Endodermal cell (in vitro differentiated cells): ENCODE results near the gene SCIN. TPM values are rescaled to one million over a fixed set of nuclear protein-coding genes. Genes with fewer than 3 reads are reported as not detected.

Experiments
- DNase-seq: peaks from one replicate; pipeline ENCODE4 v3.0.0-alpha.2; 2017
- H3K27ac ChIP-seq: 2 replicates; pipeline ENCODE4 v1.5.1; 2013; ENCODE audit warnings: mild to moderate bottlenecking, low read depth, low read length, moderate library complexity
- H3K27me3 ChIP-seq: 2 replicates; pipeline ENCODE4 v1.6.1; 2013; ENCODE audit warnings: mild to moderate bottlenecking, low read length, moderate library complexity; ENCODE audit not compliant: insufficient read depth, control insufficient read depth, poor library complexity, severe bottlenecking
- H3K36me3 ChIP-seq: 2 replicates; pipeline ENCODE4 v1.7.0; 2013; ENCODE audit warnings: mild to moderate bottlenecking, low read length, moderate library complexity; ENCODE audit not compliant: control insufficient read depth, insufficient read depth
- H3K4me1 ChIP-seq: one replicate; pipeline ENCODE4 v1.7.0; 2013; ENCODE audit warnings: low read length; ENCODE audit not compliant: control insufficient read depth, insufficient read depth
- H3K4me3 ChIP-seq: 2 replicates; pipeline ENCODE4 v1.5.1; 2013; ENCODE audit warnings: mild to moderate bottlenecking, low read length, moderate library complexity
- H3K9ac ChIP-seq: 2 replicates; pipeline ENCODE4 v1.6.1; 2013; ENCODE audit warnings: mild to moderate bottlenecking, low read length, moderate library complexity; ENCODE audit not compliant: poor library complexity, severe bottlenecking; ENCODE audit errors: extremely low read depth
- H3K9me3 ChIP-seq: 2 replicates; pipeline ENCODE4 v1.6.1; 2013; ENCODE audit warnings: mild to moderate bottlenecking, low read length, moderate library complexity; ENCODE audit not compliant: control insufficient read depth
- H3K27ac Mint-ChIP-seq: 2 replicates; pipeline ENCODE4 v1.8.0; 2020; ENCODE audit warnings: mixed read lengths
- H3K27me3 Mint-ChIP-seq: 2 replicates; pipeline ENCODE4 v1.8.0; 2021; ENCODE audit warnings: mild to moderate bottlenecking, mixed read lengths; ENCODE audit not compliant: insufficient read depth
- H3K36me3 Mint-ChIP-seq: 2 replicates; pipeline ENCODE4 v1.8.0; 2020; ENCODE audit warnings: low read depth, mixed read lengths
- H3K4me1 Mint-ChIP-seq: 2 replicates; pipeline ENCODE4 v1.8.0; 2020; ENCODE audit warnings: mixed read lengths
- H3K4me3 Mint-ChIP-seq: 2 replicates; pipeline ENCODE4 v1.8.0; 2020; ENCODE audit warnings: mild to moderate bottlenecking, moderate library complexity, mixed read lengths
- H3K9me3 Mint-ChIP-seq: 2 replicates; pipeline ENCODE4 v1.8.0; 2020; ENCODE audit warnings: mild to moderate bottlenecking, mixed read lengths
- CTCF ChIP-seq: fragments of 200-600 bp; sonication (generic); conservative IDR thresholded peaks from 2 replicates; pipeline ENCODE4 v1.5.0; 2021; ENCODE audit warnings: antibody characterized with exemption, mild to moderate bottlenecking
- WGBS, 2 experiments: methylation state at CpG; one replicate each; pipeline versions ENCODE4 v1.1.5 to v1.1.7; 2013; ENCODE audit warnings: missing lambda C conversion rate in 2 of 2, mixed read lengths in 1 of 2; ENCODE audit not compliant: insufficient coverage in 1 of 2, insufficient read length in 1 of 2; 5-methylcytosine and 5-hydroxymethylcytosine counted together
- total RNA-seq, 2 donors: library from RNA; stranded (reverse); fragmentation: NEBNext Ultra II Directional in 1 of 2; extraction: Animal tissue kit (Norgen Biotek cat#: 25700) in 1 of 2; gene quantifications; 2 replicates in 1 of 2; 3 replicates in 1 of 2; pipeline ENCODE4 v1.2.1, GENCODE V29; 2021

Gene SCIN
- total RNA-seq, 2 donors from 2014 or later: 0.15 TPM; not detected in 1

DNA sequence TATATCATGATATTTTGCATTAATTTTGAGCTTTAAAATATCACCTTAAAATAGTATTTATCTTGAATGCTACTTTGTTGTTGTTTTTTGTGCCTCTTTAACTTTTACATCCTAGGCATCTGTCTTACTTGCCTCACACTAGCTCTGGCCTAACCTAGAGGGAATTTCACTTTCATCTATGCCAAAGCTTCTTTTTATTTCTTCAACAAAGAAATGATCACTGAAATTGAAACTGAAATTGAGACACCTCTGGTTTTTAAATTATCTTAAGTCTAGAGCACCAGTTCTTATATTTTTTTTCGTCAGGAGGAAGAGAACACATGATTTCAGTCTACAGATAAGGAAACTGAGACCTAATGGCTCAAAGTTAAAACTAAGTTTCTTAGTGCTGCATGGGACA, 3.5 kb upstream of the SCIN start:
- Mint-ChIP-seq H3K27ac (no peak overlapping the region), H3K9me3 (no peaks in the 10 kb centered on the region), H3K4me1 (peaks cover 11% of the 10 kb centered on the region), H3K27me3 (peaks cover 56% of the 10 kb centered on the region), H3K36me3 (no peaks in the 10 kb centered on the region), H3K4me3 (no peak overlapping the region)
- no peaks in the 10 kb centered on the region for H3K9me3 ChIP-seq
- H3K27me3 ChIP-seq: peaks cover 58% of the 10 kb centered on the region
- peaks cover 4% of the 10 kb centered on the region for H3K4me1 ChIP-seq
- H3K4me3 ChIP-seq: no peak overlapping the region
- H3K36me3 ChIP-seq: no peaks in the 10 kb centered on the region
- TF ChIP-seq CTCF: no peak
- H3K9ac ChIP-seq: no peak overlapping the region
- DNase-seq: no peak
- WGBS, 2 experiments: 82 to 90% methylated on average over 1 of the region's 1 CpG
- H3K27ac ChIP-seq: no peak overlapping the region

GRCh38 chr7:12569673-12570072, 847 bp upstream of the SCIN start:
- Histone ChIP-seq H3K27me3 (peaks cover 85% of the 10 kb centered on the region), H3K4me3 (no peak overlapping the region)

GRCh38 chr7:12570168-12570533, 369 bp upstream of the SCIN start:
- peak overlapping the region; percentile 80 for H3K4me3 ChIP-seq
- Mint-ChIP-seq H3K27ac (no peak overlapping the region), H3K36me3 (no peaks in the 10 kb centered on the region), H3K4me3 (peak overlapping the region; percentile 62), H3K4me1 (peaks cover 10% of the 10 kb centered on the region), H3K9me3 (no peaks in the 10 kb centered on the region), H3K27me3 (peaks cover 72% of the 10 kb centered on the region)
- H3K27me3 ChIP-seq: peaks cover 85% of the 10 kb centered on the region
- no peak overlapping the region for H3K9ac ChIP-seq
- H3K4me1 ChIP-seq: peaks cover 4% of the 10 kb centered on the region
- H3K36me3 ChIP-seq: no peaks in the 10 kb centered on the region
- WGBS, 2 experiments: 19 to 21% methylated on average over 4 to 10 of the region's 10 CpGs
- DNase-seq: no peak
- H3K9me3 ChIP-seq: no peaks in the 10 kb centered on the region
- no peak overlapping the region for H3K27ac ChIP-seq
- TF ChIP-seq CTCF: no peak

More at GRCh38 chr7:12569673-12570072, 847 bp upstream of the SCIN start:
- Mint-ChIP-seq H3K27ac (no peak overlapping the region), H3K9me3 (no peaks in the 10 kb centered on the region), H3K4me3 (peak overlapping the region; percentile 62), H3K27me3 (peaks cover 72% of the 10 kb centered on the region), H3K36me3 (no peaks in the 10 kb centered on the region), H3K4me1 (peaks cover 11% of the 10 kb centered on the region)
- H3K4me1 ChIP-seq: peaks cover 4% of the 10 kb centered on the region
- WGBS, 2 experiments: 52% methylated on average over 5 of the region's 5 CpGs
- no peak overlapping the region for H3K27ac ChIP-seq
- no peaks in the 10 kb centered on the region for H3K9me3 ChIP-seq
- TF ChIP-seq CTCF: no peak
- no peak for DNase-seq
- no peaks in the 10 kb centered on the region for H3K36me3 ChIP-seq
- H3K9ac ChIP-seq: no peak overlapping the region
